ENCODE results near the gene CFI.
"Not testable (repeated sequence)": the region's sequence is repeated elsewhere in the genome, so short reads cannot be mapped to it uniquely, and the experiment has no call there.

Gene CFI

GRCh38 chr4:109795059-109795458, 6.7 kb downstream of the CFI start:
- no peak for DNase-seq

DNA sequence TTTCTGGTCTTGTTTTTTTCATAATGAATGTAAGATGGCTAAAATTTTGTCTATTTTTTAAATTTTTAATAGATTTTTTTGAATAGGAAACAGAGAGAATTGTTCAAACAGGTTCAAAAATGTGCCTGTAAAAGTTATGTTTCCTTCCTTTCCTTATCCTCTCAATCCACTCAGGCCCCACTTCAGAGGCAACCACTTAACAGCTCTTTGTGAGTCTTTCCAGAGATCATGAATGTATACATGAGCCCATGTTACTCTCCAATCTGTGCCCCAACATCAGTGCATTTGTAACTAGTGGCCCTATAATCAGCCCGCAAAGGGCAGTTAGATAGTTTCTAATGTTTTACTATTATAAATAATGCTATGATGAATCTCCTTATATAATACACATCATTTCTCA, 14.0 kb downstream of the CFI start:
- no peak for DNase-seq

- no peak for DNase-seq
Measured at GRCh38 chr4:109786846-109787245, 15.0 kb downstream of the CFI start.

- not testable (repeated sequence) for DNase-seq
Measured at GRCh38 chr4:109782092-109782491, 19.7 kb downstream of the CFI start.

GRCh38 chr4:109764789-109765402, 36.9 kb downstream of the CFI start:
- DNase-seq = no peak

- no peak for DNase-seq
Measured at GRCh38 chr4:109764376-109764775, 37.4 kb downstream of the CFI start.

DNA sequence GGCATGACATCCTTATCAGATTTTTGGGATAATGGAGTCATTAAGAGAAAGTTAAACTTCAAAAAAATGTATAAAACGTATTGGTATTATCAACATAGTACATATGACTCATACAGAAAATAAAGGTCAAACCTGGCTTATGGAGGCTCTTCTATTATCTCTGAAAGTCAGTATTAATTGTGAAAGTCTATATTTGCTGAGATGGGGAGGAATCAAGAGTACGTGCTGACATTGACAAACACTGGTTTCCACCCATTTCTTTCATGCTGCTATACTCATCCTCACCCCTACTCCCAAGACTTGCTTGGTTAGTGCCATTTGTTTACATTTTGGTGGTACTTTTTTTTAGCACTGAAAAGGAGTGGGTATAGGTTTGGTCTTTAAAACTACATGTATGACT, 41.1 kb downstream of the CFI start:
- DNase-seq = no peak

- no peak for DNase-seq
Measured at GRCh38 chr4:109755656-109756055, 46.1 kb downstream of the CFI start.

GRCh38 chr4:109754093-109754857, 47.5 kb downstream of the CFI start:
- no peak for DNase-seq

DNA sequence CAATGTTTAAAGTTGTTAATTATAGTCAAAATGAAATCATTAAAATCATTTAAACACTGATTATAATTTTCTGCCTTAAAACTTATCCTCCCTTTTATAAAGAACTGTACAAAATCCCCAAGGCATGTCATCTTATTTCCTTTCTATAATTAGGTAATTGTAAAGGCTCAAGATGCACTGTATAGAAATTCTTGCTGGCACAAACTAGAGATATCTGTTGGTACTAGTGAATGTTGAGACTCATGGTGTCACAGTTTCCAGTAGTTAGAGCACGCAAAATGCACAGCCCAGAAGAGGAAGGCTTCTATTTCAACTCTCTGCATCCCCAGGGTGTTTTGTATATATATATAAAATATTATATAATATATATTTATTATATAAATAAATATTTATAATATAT, 49.3 kb downstream of the CFI start:
- no peak for DNase-seq

DNA sequence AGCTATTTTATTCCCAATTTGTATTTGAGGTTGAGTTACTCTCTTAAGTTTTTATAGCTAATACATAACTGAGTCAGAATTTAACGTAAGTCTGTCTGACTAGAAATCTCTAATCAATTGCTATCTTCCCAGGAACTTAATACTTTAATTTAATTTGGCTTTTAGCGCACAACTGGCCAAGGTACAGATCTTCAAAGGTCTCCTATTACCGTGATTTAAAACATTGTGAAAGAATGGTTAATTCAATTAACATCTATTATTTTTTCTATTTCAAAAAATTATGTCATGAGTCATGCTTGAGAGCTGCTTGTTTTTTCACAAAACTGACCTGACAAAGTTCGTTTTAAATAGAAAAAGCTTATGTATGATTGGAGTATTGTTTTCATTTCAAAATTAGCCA, 49.9 kb downstream of the CFI start:
- DNase-seq = no peak

DNA sequence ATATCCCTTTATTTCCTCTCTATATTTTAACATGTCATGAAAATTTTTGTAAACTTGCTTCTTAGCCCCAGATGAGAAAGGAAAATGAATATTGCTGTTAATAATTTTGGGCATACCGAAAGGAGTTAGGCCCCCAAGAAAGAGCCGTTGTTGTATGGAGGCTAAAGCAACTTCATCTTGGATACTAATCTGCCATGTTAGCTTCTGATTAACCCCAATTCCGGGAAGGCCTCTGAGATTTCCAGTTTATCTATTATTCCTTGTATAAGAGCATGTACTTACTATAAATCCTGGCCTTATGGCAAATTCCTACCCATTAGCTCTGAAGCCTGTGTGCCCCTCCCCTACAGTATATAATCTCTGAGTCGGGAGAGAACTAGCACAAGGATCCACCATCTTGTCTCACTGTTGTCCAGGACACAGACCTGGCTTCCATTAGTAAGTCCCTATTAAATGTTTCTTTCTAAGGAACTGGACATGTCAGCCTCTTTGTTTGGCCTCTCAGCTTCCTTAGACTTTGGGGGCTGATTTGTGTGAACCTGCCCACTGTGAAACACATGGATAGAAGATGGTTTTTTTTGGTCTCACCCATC, 51.1 kb downstream of the CFI start:
- DNase-seq = no peak

DNA sequence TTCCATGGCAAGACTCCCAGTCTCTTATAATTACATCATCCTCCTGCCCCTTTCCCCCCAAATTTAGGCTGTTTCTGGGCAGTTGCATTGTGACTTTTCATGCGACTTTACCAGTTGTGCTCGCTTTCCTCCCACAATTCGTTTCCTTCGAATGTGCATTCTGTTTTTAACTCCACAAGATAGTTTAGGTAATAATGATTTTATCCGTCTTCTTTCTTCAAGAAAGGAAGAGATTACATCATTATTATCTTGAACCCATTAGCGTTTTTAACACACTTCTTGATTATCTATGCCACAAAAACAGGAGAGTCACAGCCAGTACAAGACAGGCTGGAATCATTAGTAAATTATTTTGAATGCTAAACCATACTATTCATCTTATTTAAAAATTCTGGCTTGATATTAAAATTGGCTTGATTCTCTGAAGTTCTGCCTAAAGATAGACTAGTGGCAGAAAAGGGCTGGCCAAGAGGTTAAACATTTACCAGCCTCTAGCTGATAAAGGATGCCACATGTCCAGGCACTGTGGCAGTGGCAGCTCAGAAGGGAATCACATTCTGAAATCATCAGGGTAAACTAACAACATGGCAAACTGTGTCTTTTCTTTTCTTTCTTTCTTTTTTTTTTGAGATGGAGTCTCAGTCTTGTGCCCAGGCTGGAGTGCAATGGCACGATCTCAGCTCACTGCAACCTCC, 52.3 kb downstream of the CFI start:
- no peak for DNase-seq

GRCh38 chr4:109748114-109748513, 53.7 kb downstream of the CFI start:
- DNase-seq = no peak

DNA sequence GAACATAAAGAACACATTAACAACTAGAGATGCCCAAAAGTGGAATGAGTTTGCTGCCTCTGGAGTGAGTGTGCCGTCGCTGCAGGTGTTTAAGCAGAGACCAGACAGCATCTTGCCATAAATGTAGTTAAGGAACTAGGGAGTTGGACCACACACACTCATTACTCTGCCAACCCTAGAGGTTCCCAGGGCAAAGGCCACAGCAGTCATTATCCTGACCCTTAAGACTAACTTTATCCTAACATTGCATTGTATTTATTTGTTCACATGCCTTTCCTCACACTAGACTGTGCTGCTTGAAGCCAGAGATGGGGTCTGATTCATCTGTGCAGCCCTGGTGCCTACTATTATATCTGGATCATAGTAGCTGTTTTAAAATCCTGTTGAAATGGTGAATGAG, 55.1 kb downstream of the CFI start:
- no peak for DNase-seq

- no peak for DNase-seq
Measured at GRCh38 chr4:109745830-109746229, 56.0 kb downstream of the CFI start.

GRCh38 chr4:109739547-109739946, 62.3 kb downstream of the CFI start:
- no peak for DNase-seq

GRCh38 chr4:109738104-109738872, 63.5 kb downstream of the CFI start:
- no peak for DNase-seq

DNA sequence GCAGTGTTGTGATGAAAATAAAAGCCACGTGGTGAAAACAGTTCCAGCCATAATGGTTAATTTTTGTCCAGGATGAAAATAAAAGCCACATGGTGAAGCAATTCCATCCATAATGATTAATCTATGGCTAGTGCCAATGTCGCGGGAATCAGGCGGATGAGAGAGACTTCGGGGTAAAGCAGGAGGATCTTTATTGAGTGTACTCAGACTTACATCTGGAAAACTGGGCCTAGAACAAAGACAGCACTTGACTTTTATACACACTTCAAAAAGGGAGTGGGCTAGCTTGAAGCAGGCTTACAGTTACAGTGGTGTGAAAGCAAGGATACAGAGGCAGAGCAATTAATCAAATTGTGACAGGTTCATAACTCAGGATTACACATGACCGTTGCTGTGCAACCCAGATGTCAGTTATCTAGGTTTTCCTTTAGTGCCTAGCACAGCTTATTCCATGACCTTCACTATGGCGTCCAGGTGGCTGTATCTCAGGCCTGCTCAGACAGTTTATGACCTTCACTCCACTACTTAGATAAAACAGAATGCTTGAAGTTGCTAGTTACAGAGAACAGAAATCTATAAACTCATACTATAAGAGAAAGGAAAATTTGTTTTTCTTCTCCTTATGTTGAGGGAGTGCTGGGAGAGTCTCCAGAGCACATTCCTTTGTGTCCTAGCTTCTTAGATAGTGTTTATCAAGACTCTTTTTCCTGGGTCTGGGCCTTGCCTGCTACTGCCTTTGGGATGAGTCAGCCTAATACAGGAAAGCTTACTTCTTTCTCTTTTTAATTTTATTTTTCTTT, 66.0 kb downstream of the CFI start:
- no peak for DNase-seq

DNA sequence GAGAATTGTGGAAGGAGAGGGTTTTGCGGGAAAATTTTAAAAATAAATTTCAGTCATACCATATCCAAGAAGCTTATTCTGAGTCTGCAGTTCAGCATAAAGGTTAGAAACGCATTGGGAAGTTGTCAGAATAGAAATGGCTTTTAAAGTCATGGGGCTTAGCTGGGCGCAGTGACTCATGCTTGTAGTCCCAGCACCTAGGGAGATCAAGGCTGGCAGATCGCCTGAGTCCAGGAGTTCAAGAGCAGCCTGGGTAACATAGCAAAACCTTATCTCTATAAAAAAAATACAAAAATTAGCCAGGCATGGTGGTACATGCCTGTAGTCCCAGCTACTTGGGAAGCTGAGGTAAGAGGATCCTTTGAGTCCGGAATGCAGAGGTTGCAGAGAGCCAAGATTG, 68.1 kb downstream of the CFI start:
- DNase-seq = no peak

GRCh38 chr4:109730619-109731545, 70.9 kb downstream of the CFI start:
- no peak for DNase-seq
